Measurements from ENCODE around the gene RAB3B. TPM values are rescaled to one million over a fixed set of nuclear protein-coding genes. Genes with fewer than 3 reads are reported as not detected.

Gene RAB3B
- total and polyA plus RNA-seq, 2 of the 4 experiments (the other 2 are of a cell fraction), result 33.6 to 78.5 TPM

- peak; percentile 35; the same call in 1 of the 2 replicates for TF ChIP-seq SMC3 (IDR thresholded peaks at IDR 0.05; ENCODE audit: low read depth, low read length)
These were observed 64.2 kb downstream of the RAB3B start (continued) for GRCh38 chr1:51926171-51926812.

GRCh38 chr1:51924455-51924854 lies 66.0 kb downstream of the RAB3B start:
- in situ Hi-C loops (cut with MboI; ENCODE audit: low sequenced_read_pairs) (no loop called here), intact Hi-C loops (cut with micrococcal nuclease) (no loop called here), dilution Hi-C loops (cut with HindIII; ENCODE audit: low sequenced_read_pairs, unreplicated experiment) (no loop called here)
- H3K9ac ChIP-seq (ENCODE audit: low read depth, low read length), result peak overlapping the region; percentile 22; the same call in 1 of the 2 replicates
- H3K4me3 ChIP-seq (ENCODE audit: insufficient read depth, low read depth, low read length), result no peak overlapping the region
- H3K27me3 ChIP-seq (ENCODE audit: control insufficient read depth, insufficient read depth, low read length), result no peaks in the 10 kb centered on the region
- peak overlapping the region; percentile 92 for H4K91ac ChIP-seq (ENCODE audit: insufficient read depth, low read depth, low read length)
- peak overlapping the region; percentile 99 for H2BK120ac ChIP-seq (ENCODE audit: low read depth, low read length)
- DNase-seq (peak; percentile 77), ATAC-seq (ENCODE audit: low read depth) (peak; percentile 25)
- peak overlapping the region; percentile 99 for H3K23ac ChIP-seq (ENCODE audit: low read depth, low read length)
- peak overlapping the region; percentile 75 for H2AK9ac ChIP-seq (replicated peaks; ENCODE audit: low read depth, low read length, poor library complexity)
- no TSS peak for BruUV-seq (replicated peaks)
- H2AK5ac ChIP-seq (ENCODE audit: low read depth, low read length), result peak overlapping the region; percentile 99
- H3K9me1 ChIP-seq (ENCODE audit: insufficient read depth, low read length), result peaks cover 55% of the 10 kb centered on the region
- peaks cover 11% of the 10 kb centered on the region; the same call in 1 of the 2 replicates for H3K36me3 ChIP-seq (ENCODE audit: control insufficient read depth, insufficient read depth, low read length)
- peak overlapping the region; percentile 99 for H2BK5ac ChIP-seq (ENCODE audit: low read depth, low read length, poor library complexity, severe bottlenecking)
- H4K8ac ChIP-seq (ENCODE audit: low read depth in 2 of 2, low read length in 2 of 2), result peak overlapping the region; percentile 91 to 94
- peak overlapping the region; percentile 99 for H2BK20ac ChIP-seq (ENCODE audit: low read depth, low read length)
- WGBS, 2 experiments (ENCODE audit: extremely low coverage in 2 of 2, insufficient read length in 1 of 2), result 33% methylated on average over 1 of the region's 1 CpG; no CpG with 5 or more reads in 1 of the 2 experiments
- H3K4ac ChIP-seq (ENCODE audit: low read depth, low read length), result peak overlapping the region; percentile 99
- peak overlapping the region; percentile 81 for H3K56ac ChIP-seq (ENCODE audit: extremely low read depth, insufficient read depth, low read length)
- H2AFZ ChIP-seq (replicated peaks; ENCODE audit: low read length, poor library complexity), result peak overlapping the region; percentile 38
- H3K9me3 ChIP-seq (ENCODE audit: control insufficient read depth, insufficient read depth, low read length), result no peaks in the 10 kb centered on the region
- H2BK15ac ChIP-seq (ENCODE audit: low read depth, low read length), result peak overlapping the region; percentile 95
- H3K4me1 ChIP-seq (ENCODE audit: control insufficient read depth, insufficient read depth, low read length), result peaks cover 45% of the 10 kb centered on the region
- CTCF ChIA-PET, result interaction anchor here (0.6 to 2.5 kb wide), 3 partner anchors 28 to 297 kb away, joined by 3 to 21 read pairs (median 3); no protein-coding TSS in a partner anchor
- H3K4me2 ChIP-seq (ENCODE audit: low read depth, low read length), result peak overlapping the region; percentile 38; the same call in 1 of the 2 replicates
- POLR2A ChIA-PET (ENCODE audit: unreplicated experiment), result interaction anchor here (0.6 kb wide), 1 partner anchor 45 kb away, joined by 4 read pairs; no protein-coding TSS in a partner anchor
- H3K14ac ChIP-seq (replicated peaks; ENCODE audit: low read depth, low read length), result peak overlapping the region; percentile 98
- peaks cover 48 to 89% of the 10 kb centered on the region in 2 experiments for H3K79me1 ChIP-seq (ENCODE audit: low read depth in 1 of 2, low read length in 2 of 2)
- peak overlapping the region; percentile 51 for H3K27ac ChIP-seq (ENCODE audit: insufficient read depth, low read length)
- no peaks in the 10 kb centered on the region for H4K20me1 ChIP-seq (ENCODE audit: insufficient read depth, low read length)
- H3K18ac ChIP-seq (ENCODE audit: low read depth, low read length), result peak overlapping the region; percentile 98; the same call in 1 of the 2 replicates
- peak overlapping the region; percentile 98; the same call in 1 of the 2 replicates for H4K5ac ChIP-seq (ENCODE audit: low read depth, low read length)
- peak; percentile 21; the same call in 1 of the 2 replicates for TF ChIP-seq CEBPB (IDR thresholded peaks at IDR 0.05; ENCODE audit: low read depth, low read length)
- no peak for TF ChIP-seq USF2 (IDR thresholded peaks at IDR 0.05; ENCODE audit: low read depth, low read length)
- TF ChIP-seq CTCF (conservative IDR thresholded peaks at IDR 0.05; ENCODE audit: low read depth, low read length), result no peak
- TF ChIP-seq RFX5 (IDR thresholded peaks at IDR 0.05; ENCODE audit: low read depth, low read length), result no peak
- no peak for TF ChIP-seq ELK1 (IDR thresholded peaks at IDR 0.05; ENCODE audit: borderline replicate concordance, low read depth, low read length)
- TF ChIP-seq RCOR1 (IDR thresholded peaks at IDR 0.05; ENCODE audit: insufficient replicate concordance, low read length), result no peak
- 0 out of 2 replicates have a peak, but pooled peaks have one; percentile 59 for TF ChIP-seq MAZ (IDR thresholded peaks at IDR 0.05; ENCODE audit: borderline replicate concordance, low read depth, low read length)
- TF ChIP-seq FOS (IDR thresholded peaks at IDR 0.05; ENCODE audit: low read depth, low read length), result peak; percentile 46
- TF ChIP-seq MXI1 (IDR thresholded peaks at IDR 0.05; ENCODE audit: borderline replicate concordance, low read depth, low read length), result no peak
- TF ChIP-seq RAD21 (IDR thresholded peaks at IDR 0.05; ENCODE audit: low read length), result no peak

All from IMR-90 (cell line).